ENCODE results near the gene TNS1. TPM values are rescaled to one million over a fixed set of nuclear protein-coding genes. Genes with fewer than 3 reads are reported as not detected.

TNS1 gene
- total and polyA plus RNA-seq, 8 donors, result 38.5 to 166 (median 102) TPM

GRCh38 chr2:217914878-217915277 lies 87.9 kb downstream of the TNS1 start:
- H3K4me1 ChIP-seq, result peaks cover 47 to 60% (median 50%) of the 10 kb centered on the region in 3 donors
- TF ChIP-seq, protein P1, sequence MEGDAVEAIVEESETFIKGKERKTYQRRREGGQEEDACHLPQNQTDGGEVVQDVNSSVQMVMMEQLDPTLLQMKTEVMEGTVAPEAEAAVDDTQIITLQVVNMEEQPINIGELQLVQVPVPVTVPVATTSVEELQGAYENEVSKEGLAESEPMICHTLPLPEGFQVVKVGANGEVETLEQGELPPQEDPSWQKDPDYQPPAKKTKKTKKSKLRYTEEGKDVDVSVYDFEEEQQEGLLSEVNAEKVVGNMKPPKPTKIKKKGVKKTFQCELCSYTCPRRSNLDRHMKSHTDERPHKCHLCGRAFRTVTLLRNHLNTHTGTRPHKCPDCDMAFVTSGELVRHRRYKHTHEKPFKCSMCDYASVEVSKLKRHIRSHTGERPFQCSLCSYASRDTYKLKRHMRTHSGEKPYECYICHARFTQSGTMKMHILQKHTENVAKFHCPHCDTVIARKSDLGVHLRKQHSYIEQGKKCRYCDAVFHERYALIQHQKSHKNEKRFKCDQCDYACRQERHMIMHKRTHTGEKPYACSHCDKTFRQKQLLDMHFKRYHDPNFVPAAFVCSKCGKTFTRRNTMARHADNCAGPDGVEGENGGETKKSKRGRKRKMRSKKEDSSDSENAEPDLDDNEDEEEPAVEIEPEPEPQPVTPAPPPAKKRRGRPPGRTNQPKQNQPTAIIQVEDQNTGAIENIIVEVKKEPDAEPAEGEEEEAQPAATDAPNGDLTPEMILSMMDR (IDR thresholded peaks at IDR 0.05), result no peak
- 90 to 91% methylated on average over 9 of the region's 9 CpGs for WGBS, 2 donors
- H3K9me3 ChIP-seq, result no peaks in the 10 kb centered on the region
- DNase-seq (peak in 2 of 6 donors; percentile 12 to 19), FAIRE-seq (no peak), ATAC-seq (no peak)
- intact Hi-C loops (cut with DNase I), result no loop called here
- peaks cover 0 to 33% (median 11%) of the 10 kb centered on the region in 3 donors for H3K36me3 ChIP-seq
- H3K4me3 ChIP-seq, result no peak overlapping the region
- H3K27me3 ChIP-seq, result no peaks in the 10 kb centered on the region
- H3K27ac ChIP-seq, result no peak overlapping the region

- peaks cover 44 to 54% (median 53%) of the 10 kb centered on the region in 3 donors for H3K4me1 ChIP-seq
- TF ChIP-seq, protein P1 (IDR thresholded peaks at IDR 0.05), result no peak
- H3K9me3 ChIP-seq, result no peaks in the 10 kb centered on the region
- peak overlapping the region in 1 of 4 donors; percentile 28 for H3K27ac ChIP-seq
- H3K36me3 ChIP-seq, result peaks cover 0 to 25% (median 11%) of the 10 kb centered on the region in 3 donors
- no peak overlapping the region for H3K4me3 ChIP-seq
- no peaks in the 10 kb centered on the region for H3K27me3 ChIP-seq
- no peak for ATAC-seq
- WGBS, 2 donors, result 85 to 91% methylated on average over 1 of the region's 1 CpG
- peak in 1 of 6 donors; percentile 0 for DNase-seq
- intact Hi-C loops (cut with DNase I), result no loop called here
- FAIRE-seq, result no peak
Observed at GRCh38 chr2:217914078-217914477, 88.7 kb downstream of the TNS1 start.

GRCh38 chr2:217913436-217913835 lies 89.4 kb downstream of the TNS1 start:
- intact Hi-C loops (cut with DNase I), result no loop called here
- Histone ChIP-seq H3K4me3 (no peak overlapping the region), H3K27me3 (no peaks in the 10 kb centered on the region), H3K9me3 (no peaks in the 10 kb centered on the region), H3K36me3 (peaks cover 0 to 19% (median 11%) of the 10 kb centered on the region in 3 donors), H3K4me1 (peaks cover 44 to 54% (median 53%) of the 10 kb centered on the region in 3 donors), H3K27ac (peak overlapping the region in 2 of 4 donors; percentile 10 to 28)
- TF ChIP-seq, protein P1 (IDR thresholded peaks at IDR 0.05), result no peak
- ATAC-seq, result peak in 3 of 4 donors; percentile 1 to 50 (median 9)
- 74 to 80% methylated on average over 3 of the region's 3 CpGs for WGBS, 2 donors
- no peak for FAIRE-seq
- peak in 1 of 6 donors; percentile 48 for DNase-seq

DNA sequence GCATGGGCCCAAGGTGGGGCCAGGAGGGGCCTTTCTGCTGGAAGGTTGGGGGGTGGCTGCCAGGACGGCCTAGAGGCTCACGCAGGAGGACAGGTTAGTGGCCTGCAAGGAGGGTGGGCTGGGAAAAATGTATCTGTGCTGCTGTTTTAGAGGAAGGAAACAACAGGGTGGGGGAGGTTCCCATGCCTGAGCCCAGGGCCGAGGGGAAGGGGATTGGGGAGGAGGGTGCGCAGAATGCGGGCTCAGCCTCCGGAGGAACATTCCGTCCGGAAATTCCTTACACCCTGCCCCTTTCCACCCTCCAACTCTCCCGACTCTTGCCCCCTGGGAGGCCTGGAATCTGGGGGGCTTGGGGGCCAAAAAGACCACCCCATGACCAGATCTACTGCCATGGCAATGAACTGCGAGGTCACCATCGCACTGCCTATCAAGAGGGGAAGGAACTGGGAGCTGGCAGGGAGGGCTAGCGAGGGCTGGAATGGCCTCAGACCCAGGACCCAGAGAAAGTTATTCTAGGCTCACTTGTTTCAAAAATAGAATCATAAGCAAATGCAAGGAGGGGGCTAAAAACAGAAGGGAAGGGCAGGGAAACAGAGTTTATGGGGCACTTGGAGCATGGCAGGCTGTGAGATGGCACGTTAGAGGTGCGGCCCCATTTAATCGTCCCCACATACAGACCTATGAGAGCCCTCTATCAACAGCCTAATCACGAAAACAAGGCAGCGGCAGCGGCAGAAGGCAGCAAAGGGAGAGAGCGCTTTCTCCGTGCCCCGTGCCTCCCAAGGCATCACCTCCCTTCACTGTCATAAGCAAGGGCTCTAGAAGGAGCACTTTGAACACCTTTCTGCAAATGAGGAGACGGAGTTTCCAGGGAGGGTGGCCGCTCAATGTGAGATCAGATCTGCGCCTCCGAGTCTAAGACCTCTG lies 90.4 kb downstream of the TNS1 start:
- no peak overlapping the region for H3K4me3 ChIP-seq
- intact Hi-C loops (cut with DNase I), result no loop called here
- FAIRE-seq, result no peak
- TF ChIP-seq, protein P1 (IDR thresholded peaks at IDR 0.05), result no peak
- peak in 1 of 6 donors; percentile 23 for DNase-seq
- no peaks in the 10 kb centered on the region for H3K9me3 ChIP-seq
- no peaks in the 10 kb centered on the region for H3K27me3 ChIP-seq
- no peak for ATAC-seq
- WGBS, 2 donors, result 78 to 83% methylated on average over 23 to 25 of the region's 25 CpGs
- H3K4me1 ChIP-seq, result peaks cover 44 to 53% (median 53%) of the 10 kb centered on the region in 3 donors
- H3K27ac ChIP-seq, result peak overlapping the region in 3 of 4 donors; percentile 1 to 25 (median 17)
- peaks cover 0 to 13% (median 11%) of the 10 kb centered on the region in 3 donors for H3K36me3 ChIP-seq

Data from pancreas (tissue), 10 donors.